Retinal pigment epithelial cell (primary cell): ENCODE data around the gene TIMP1.

Experiments
- DNase-seq: peaks from one replicate; pipeline ENCODE4 v3.0.0-alpha.2; 2010; ENCODE audit warnings: low read depth
- H3K4me3 ChIP-seq: 2 replicates; pipeline ENCODE4 v1.5.1; 2011; ENCODE audit warnings: mild to moderate bottlenecking, low read length, control low read depth, moderate library complexity
- TF ChIP-seq, protein P1 (sequence below): conservative IDR thresholded peaks from 2 replicates; pipeline ENCODE4 v1.5.1; 2011; ENCODE audit warnings: low read depth, low read length, control low read depth, inconsistent platforms

The TIMP1 gene

DNA sequence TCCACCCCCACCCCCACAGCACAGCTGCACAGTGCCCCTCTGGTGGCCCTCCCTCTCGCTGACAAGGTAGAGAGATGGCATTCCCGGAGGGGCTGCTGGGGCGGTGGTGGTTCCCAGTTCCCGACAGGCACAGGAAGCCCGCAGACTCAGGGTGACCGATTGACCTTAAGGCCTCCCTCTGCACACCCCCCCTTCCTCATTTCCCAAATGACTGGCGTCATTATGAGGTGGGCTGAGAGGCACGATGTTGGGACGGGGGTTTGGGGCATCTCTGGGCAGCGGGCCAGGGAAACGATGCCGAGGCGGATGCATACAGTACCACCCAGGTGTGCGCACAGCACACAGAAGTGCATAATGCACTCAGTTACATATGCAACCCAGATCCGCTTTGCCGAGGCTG, 3.5 kb upstream of the TIMP1 start:
- no peak for DNase-seq
- H3K4me3 ChIP-seq = no peak overlapping the region
- TF ChIP-seq, protein P1, sequence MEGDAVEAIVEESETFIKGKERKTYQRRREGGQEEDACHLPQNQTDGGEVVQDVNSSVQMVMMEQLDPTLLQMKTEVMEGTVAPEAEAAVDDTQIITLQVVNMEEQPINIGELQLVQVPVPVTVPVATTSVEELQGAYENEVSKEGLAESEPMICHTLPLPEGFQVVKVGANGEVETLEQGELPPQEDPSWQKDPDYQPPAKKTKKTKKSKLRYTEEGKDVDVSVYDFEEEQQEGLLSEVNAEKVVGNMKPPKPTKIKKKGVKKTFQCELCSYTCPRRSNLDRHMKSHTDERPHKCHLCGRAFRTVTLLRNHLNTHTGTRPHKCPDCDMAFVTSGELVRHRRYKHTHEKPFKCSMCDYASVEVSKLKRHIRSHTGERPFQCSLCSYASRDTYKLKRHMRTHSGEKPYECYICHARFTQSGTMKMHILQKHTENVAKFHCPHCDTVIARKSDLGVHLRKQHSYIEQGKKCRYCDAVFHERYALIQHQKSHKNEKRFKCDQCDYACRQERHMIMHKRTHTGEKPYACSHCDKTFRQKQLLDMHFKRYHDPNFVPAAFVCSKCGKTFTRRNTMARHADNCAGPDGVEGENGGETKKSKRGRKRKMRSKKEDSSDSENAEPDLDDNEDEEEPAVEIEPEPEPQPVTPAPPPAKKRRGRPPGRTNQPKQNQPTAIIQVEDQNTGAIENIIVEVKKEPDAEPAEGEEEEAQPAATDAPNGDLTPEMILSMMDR = no peak

DNA sequence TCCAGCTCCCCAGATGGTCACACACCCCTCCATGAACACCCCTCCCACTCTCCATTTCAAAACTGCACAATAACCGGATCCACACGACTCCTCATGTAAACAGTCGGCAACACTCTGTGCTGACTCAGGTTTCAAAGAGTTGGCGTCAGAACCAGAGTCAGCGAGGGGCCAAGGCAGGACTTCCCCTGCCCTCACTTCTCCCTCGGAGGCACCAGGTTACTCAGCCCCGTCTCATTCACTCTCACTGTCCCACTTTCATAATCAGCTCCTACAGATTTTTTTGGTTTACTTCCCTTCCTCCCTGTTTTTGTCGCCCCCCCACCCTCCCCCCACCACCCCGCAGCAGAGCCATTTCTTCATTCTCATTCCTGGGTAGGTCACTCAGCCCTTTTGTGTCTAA, 2.7 kb upstream of the TIMP1 start:
- DNase-seq = no peak
- H3K4me3 ChIP-seq = no peak overlapping the region
- TF ChIP-seq, protein P1 = no peak

DNA sequence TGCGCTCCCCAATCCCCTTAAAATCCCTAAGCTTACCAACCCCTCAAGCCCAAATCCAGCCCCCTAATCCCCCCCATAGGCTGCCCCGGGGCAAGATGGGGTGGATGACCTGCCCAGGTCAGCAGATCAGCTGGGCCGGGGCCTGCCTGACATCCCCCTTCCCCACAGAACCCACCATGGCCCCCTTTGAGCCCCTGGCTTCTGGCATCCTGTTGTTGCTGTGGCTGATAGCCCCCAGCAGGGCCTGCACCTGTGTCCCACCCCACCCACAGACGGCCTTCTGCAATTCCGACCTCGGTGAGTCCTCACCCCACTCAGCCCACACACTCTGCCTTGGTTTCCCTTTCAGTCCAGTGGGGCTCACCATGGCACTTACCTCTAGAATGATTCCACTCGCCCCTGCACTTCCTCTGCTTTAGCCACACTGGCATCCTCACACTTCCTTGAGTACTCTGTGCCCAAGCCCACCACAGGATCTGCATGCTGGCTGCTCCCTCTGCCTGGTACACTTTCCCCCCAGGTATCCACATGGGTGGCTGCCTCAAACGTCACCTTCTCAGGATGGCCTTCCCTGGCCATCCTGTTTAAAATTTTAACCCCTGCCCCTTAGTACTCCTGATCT, 1.1 kb downstream of the TIMP1 start:
- no peak overlapping the region for H3K4me3 ChIP-seq
- no peak for DNase-seq

DNA sequence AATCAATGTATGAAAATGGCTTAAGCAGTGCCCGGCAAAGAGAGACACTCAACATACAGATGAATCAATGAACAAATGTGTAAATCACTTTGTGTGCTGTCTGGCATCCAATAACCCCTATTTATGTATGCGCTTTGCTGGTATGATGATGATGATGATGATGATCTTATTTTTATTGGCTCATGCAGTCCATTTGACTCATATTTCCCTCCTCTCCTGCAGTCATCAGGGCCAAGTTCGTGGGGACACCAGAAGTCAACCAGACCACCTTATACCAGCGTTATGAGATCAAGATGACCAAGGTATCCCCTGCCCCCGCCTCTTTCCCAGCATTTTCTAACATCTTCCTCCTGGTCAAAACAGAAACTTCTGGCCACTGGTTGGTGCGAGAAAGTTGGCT, 2.5 kb downstream of the TIMP1 start:
- H3K4me3 ChIP-seq = no peak overlapping the region
- DNase-seq = no peak

More for the DNA sequence above, 1.1 kb downstream of the TIMP1 start:
- TF ChIP-seq, protein P1 = no peak

DNA sequence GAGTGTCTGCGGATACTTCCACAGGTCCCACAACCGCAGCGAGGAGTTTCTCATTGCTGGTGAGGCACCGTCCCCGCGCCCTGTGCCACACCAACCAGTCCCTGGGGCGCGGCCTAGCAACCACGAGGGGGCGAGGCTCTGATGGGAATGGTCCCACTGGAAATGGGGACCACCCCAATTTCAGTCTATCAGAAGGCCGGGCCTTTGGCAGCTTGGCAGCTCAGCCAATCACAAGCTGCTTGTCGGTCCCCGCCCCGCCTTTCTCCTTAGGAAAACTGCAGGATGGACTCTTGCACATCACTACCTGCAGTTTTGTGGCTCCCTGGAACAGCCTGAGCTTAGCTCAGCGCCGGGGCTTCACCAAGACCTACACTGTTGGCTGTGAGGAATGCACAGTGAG, 3.0 kb downstream of the TIMP1 start:
- H3K4me3 ChIP-seq = no peak overlapping the region
- TF ChIP-seq, protein P1 = no peak
- no peak for DNase-seq

More for the DNA sequence above, 2.5 kb downstream of the TIMP1 start:
- TF ChIP-seq, protein P1 = no peak

DNA sequence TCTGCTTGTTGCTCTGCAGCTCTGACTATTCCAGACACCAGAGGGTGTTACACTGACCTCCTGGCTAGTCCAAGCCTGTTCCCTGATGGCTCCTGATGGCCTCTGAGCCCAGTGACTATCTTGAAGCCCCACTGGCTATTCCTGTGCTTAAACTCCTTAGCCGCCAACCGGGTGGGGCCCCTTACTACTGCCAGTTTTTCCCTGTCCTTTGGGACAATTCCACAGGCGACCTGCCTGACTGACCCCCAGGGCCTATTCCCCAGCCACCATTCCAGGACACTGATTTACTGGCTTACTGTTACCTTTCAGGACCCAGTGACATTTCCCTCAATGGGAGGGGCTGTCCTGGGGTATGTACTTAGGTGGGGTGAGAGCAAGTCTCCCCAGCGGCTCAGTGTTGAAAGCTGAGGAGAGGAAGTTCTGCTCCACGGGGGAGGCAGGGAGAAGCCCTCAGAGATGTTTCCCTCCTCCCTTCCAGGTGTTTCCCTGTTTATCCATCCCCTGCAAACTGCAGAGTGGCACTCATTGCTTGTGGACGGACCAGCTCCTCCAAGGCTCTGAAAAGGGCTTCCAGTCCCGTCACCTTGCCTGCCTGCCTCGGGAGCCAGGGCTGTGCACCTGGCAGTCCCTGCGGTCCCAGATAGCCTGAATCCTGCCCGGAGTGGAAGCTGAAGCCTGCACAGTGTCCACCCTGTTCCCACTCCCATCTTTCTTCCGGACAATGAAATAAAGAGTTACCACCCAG, 4.0 kb downstream of the TIMP1 start:
- H3K4me3 ChIP-seq = no peak overlapping the region

More for the DNA sequence above, 4.0 kb downstream of the TIMP1 start:
- TF ChIP-seq, protein P1 = no peak
- DNase-seq = no peak
